Hindlimb muscle (tissue), 1 donor: ENCODE data around the gene ACSBG1. TPM values are rescaled to one million over a fixed set of nuclear protein-coding genes. Genes with fewer than 3 reads are reported as not detected.

Experiments
- DNase-seq: peaks from one replicate; pipeline ENCODE4 v3.0.0-alpha.2; 2013
- polyA plus RNA-seq: library from polyadenylated mRNA; unstranded; fragments of 120-200 nt; gene quantifications from one replicate; pipeline ENCODE4 v1.2.1, GENCODE V29; 2013; ENCODE audit not compliant: insufficient read length

Gene ACSBG1
- polyA plus RNA-seq, 1 donor: 0.44 TPM

GRCh38 chr15:78129077-78129750, 105.2 kb downstream of the ACSBG1 start:
- no peak for DNase-seq

GRCh38 chr15:78127882-78128281, 106.5 kb downstream of the ACSBG1 start:
- DNase-seq: no peak

- no peak for DNase-seq
Measured at GRCh38 chr15:78125267-78125666, 109.1 kb downstream of the ACSBG1 start.

- no peak for DNase-seq
Measured at GRCh38 chr15:78120523-78120922, 113.8 kb downstream of the ACSBG1 start.

Other genes with a start within 250 kb of the ACSBG1 start
- gene TBC1D2B, start 156.9 kb downstream of the ACSBG1 start, polyA plus RNA-seq: 26.7 TPM
- gene SH2D7, start 142.0 kb downstream of the ACSBG1 start, polyA plus RNA-seq: 0.12 TPM
- 11.5 TPM for gene CIB2, start 103.1 kb downstream of the ACSBG1 start, polyA plus RNA-seq
- gene IDH3A, start 85.2 kb downstream of the ACSBG1 start, polyA plus RNA-seq: 39.0 TPM
- gene DNAJA4, start 30.0 kb upstream of the ACSBG1 start, polyA plus RNA-seq: 77.5 TPM
- 50.2 TPM for gene SKIC8, start 65.0 kb upstream of the ACSBG1 start, polyA plus RNA-seq
- 9.2 TPM for gene CRABP1, start 105.8 kb upstream of the ACSBG1 start, polyA plus RNA-seq
- 36.8 TPM for gene IREB2, start 203.7 kb upstream of the ACSBG1 start, polyA plus RNA-seq